Measurements from ENCODE around the gene RIPK1. TPM values are rescaled to one million over a fixed set of nuclear protein-coding genes. Genes with fewer than 3 reads are reported as not detected.
"Not testable (repeated sequence)": the region's sequence is repeated elsewhere in the genome, so short reads cannot be mapped to it uniquely, and the experiment has no call there.

RIPK1 gene
- total and polyA plus RNA-seq, 3 donors from 2014 or later = 14.3 to 19.3 (median 16.7) TPM

DNA sequence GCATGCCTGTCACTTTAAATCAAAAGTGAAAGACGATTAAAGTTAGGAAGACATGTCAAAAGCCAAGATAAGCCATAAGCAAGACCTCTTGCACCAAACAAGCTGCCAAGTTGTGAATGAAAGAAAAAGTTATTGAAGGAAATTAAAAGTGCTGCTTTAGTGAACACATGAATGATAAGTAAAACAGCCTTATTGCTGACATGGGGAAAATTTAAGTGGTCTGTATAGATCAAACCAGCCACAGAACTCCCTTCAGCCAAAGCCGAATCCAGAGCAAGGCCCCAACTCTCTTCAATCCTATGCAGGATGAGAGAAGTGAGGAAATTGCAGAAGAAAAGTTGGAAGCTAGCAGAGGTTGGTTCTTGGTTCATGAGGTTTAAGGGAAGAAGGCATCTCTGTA is 9.3 kb upstream of the RIPK1 start:
- no peaks in the 10 kb centered on the region for H3K4me1 ChIP-seq
- H3K36me3 ChIP-seq (ENCODE audit: low read depth, missing control alignments) = no peaks in the 10 kb centered on the region
- H3K27ac ChIP-seq = no peak overlapping the region
- WGBS, 2 donors = 68 to 72% methylated on average over 2 of the region's 2 CpGs
- no peaks in the 10 kb centered on the region for H3K9me3 ChIP-seq
- H3K4me3 ChIP-seq = no peak overlapping the region
- H3K27me3 ChIP-seq = no peaks in the 10 kb centered on the region
- no peak for DNase-seq
- TF ChIP-seq POLR2A (IDR thresholded peaks at IDR 0.05) = no peak
- TF ChIP-seq, protein P1, sequence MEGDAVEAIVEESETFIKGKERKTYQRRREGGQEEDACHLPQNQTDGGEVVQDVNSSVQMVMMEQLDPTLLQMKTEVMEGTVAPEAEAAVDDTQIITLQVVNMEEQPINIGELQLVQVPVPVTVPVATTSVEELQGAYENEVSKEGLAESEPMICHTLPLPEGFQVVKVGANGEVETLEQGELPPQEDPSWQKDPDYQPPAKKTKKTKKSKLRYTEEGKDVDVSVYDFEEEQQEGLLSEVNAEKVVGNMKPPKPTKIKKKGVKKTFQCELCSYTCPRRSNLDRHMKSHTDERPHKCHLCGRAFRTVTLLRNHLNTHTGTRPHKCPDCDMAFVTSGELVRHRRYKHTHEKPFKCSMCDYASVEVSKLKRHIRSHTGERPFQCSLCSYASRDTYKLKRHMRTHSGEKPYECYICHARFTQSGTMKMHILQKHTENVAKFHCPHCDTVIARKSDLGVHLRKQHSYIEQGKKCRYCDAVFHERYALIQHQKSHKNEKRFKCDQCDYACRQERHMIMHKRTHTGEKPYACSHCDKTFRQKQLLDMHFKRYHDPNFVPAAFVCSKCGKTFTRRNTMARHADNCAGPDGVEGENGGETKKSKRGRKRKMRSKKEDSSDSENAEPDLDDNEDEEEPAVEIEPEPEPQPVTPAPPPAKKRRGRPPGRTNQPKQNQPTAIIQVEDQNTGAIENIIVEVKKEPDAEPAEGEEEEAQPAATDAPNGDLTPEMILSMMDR (IDR thresholded peaks at IDR 0.05) = no peak
- intact Hi-C loops (cut with DNase I; ENCODE audit: low total_unique reads) = loop anchor here (10.0 kb wide), 1 partner anchor 214 kb away; the partner anchor contains the start of gene SERPINB1

DNA sequence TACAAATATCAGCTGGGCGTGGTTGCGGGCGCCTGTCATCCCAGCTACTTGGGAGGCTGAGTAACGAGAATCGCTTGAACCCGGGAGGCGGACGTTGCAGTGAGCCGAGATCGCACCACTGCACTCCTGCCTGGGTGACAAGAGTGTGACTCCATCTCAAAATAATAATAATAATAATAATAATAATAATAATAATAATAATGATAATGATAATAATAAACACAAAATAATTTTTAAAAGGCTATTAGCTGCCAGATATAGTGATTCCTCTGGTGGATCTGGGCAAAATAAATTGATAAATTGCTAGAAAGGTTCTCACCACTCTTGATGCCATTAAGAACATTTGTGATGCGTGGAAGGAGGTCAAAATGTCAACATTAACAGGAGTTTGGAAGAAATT is 8.2 kb upstream of the RIPK1 start:
- H3K4me3 ChIP-seq; H3K27me3 ChIP-seq; H3K9me3 ChIP-seq; DNase-seq; H3K27ac ChIP-seq; H3K36me3 ChIP-seq (ENCODE audit: low read depth, missing control alignments); H3K4me1 ChIP-seq: not testable (repeated sequence)
- 84 to 93% methylated on average over 11 of the region's 11 CpGs for WGBS, 2 donors
- intact Hi-C loops (cut with DNase I; ENCODE audit: low total_unique reads) = loop anchor here (5.0 kb wide), 1 partner anchor 68 kb away; no protein-coding TSS in a partner anchor

DNA sequence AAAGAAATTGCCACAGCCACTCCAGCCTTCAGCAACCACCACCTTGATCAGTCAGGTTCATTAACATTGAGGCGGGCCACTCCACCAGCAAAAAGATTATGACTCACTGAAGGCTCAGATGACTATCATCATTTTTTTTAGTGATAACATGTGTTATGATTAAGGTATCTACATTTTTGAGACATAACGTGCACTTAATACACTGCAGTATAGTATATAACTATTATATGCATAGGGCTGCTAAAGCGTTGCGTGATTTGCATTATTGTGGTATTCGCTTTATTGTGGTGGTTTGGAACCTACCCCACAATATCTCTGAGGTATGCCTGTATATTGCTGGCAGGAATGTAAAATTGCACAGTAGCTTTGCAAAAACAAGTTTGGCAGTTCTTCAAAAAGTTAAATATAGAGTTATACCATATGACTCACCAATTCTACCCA is 6.8 kb upstream of the RIPK1 start:
- Histone ChIP-seq H3K4me3 (no peak overlapping the region), H3K36me3 (ENCODE audit: low read depth, missing control alignments) (no peaks in the 10 kb centered on the region), H3K9me3 (no peaks in the 10 kb centered on the region), H3K27ac (no peak overlapping the region), H3K4me1 (no peaks in the 10 kb centered on the region), H3K27me3 (no peaks in the 10 kb centered on the region)
- no peak for TF ChIP-seq POLR2A (IDR thresholded peaks at IDR 0.05)
- TF ChIP-seq, protein P1 (IDR thresholded peaks at IDR 0.05) = no peak
- 97 to 99% methylated on average over 5 of the region's 5 CpGs for WGBS, 2 donors
- no peak for DNase-seq
- intact Hi-C loops (cut with DNase I; ENCODE audit: low total_unique reads) = loop anchor here (5.0 kb wide), 1 partner anchor 69 kb away; no protein-coding TSS in a partner anchor

DNA sequence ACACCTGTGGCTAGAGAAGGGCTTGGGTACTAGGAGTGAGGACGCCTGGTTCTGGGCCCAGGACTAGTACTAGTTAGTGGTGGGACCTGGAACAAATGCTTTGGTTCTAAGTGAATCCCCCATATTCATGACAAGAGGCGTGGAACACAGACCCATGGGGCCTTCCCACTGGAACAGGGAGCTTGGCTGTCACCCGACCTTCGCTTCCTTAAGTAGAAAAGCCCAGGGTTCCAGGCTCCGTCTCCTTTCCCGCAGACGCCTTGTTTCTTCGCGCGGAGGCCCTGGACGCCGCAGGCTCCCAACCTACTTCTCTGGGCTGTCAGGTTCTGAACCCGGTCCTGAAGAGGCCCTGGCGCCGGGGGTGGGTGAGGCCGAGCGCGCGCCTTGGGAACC is 5.0 kb upstream of the RIPK1 start:
- WGBS, 2 donors = 0 to 3% methylated on average over 1 to 17 of the region's 19 CpGs
- DNase-seq; H3K36me3 ChIP-seq (ENCODE audit: low read depth, missing control alignments); H3K4me1 ChIP-seq; H3K9me3 ChIP-seq; H3K27me3 ChIP-seq: not testable (repeated sequence)
- H3K27ac ChIP-seq = peak overlapping the region in 1 of 2 donors; percentile 90
- H3K4me3 ChIP-seq = peak overlapping the region; percentile 77 to 89
- intact Hi-C loops (cut with DNase I; ENCODE audit: low total_unique reads) = loop anchor here (5.0 kb wide), 1 partner anchor 71 kb away; no protein-coding TSS in a partner anchor

DNA sequence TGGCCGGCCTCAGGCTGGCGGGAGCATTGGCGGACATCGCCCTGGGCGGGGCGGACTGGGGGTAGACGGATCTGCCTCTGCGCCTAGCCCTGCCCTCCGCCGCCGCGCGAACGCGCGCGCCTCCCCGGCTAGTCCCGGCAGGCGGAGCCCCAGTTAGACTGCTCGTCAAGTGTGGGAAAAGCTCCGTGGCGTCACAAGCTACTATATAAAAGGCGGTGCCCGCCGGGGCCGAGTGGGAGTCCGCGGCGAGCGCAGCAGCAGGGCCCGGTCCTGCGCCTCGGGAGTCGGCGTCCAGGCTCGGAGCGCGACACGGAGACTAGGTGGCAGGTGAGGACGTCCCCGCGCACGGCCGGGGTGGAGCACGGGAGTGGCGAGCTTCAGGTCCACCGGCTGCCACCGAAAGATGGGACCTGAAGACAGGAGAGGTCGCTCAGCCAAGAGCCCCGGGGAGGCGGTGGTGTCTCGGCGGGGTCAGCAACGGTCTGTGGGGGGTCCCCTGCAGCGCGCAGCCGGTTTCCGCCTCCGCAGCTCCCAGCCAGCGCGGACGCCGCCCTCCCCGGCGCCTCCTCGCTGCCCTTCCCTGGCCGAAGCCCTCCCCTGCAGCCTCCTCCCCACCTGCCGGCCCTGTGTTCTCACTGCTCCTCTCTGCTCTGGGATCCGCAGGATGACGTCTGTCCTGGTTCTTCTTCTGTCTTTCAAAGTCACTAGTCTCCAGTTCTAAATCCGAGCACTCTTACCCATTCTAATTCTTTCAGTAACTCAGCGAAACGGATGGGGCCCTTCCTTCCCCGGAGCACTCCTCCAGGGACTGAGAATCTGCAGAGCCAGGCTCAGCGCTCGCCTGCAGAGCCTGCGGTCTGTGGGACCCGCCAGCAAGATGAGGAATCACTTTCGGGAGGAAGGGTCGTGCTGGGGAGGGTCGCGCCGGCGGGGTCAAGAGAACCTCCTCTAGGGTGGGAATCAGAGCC is 4.3 kb upstream of the RIPK1 start:
- 0% methylated on average over 29 to 75 of the region's 85 CpGs for WGBS, 2 donors
- H3K27ac ChIP-seq = peak overlapping the region; percentile 83 to 90

More for the DNA sequence above, 4.3 kb upstream of the RIPK1 start:
- no peaks in the 10 kb centered on the region for H3K9me3 ChIP-seq
- no peaks in the 10 kb centered on the region for H3K27me3 ChIP-seq
- intact Hi-C loops (cut with DNase I; ENCODE audit: low total_unique reads) = loop anchor here (5.0 kb wide), 1 partner anchor 72 kb away; no protein-coding TSS in a partner anchor
- H3K4me3 ChIP-seq = peak overlapping the region; percentile 77 to 89
- DNase-seq = peak; percentile 95
- H3K4me1 ChIP-seq = no peaks in the 10 kb centered on the region
- no peaks in the 10 kb centered on the region for H3K36me3 ChIP-seq (ENCODE audit: low read depth, missing control alignments)
- TF ChIP-seq, protein P1 (IDR thresholded peaks at IDR 0.05) = peak in 1 of 3 experiments; percentile 10
- TF ChIP-seq POLR2A (IDR thresholded peaks at IDR 0.05) = peak; percentile 20
